NCI-H2081 (cell line): Measurements from ENCODE around the gene SETBP1.

Source experiments
- DNase-seq, 2 experiments: peaks; one replicate each; lab custom pipeline; 2025; lab: John Stamatoyannopoulos, UW

SETBP1 gene

GRCh38 chr18:44968336-44968735 lies 287.6 kb downstream of the SETBP1 start:
- no peak for DNase-seq

DNA sequence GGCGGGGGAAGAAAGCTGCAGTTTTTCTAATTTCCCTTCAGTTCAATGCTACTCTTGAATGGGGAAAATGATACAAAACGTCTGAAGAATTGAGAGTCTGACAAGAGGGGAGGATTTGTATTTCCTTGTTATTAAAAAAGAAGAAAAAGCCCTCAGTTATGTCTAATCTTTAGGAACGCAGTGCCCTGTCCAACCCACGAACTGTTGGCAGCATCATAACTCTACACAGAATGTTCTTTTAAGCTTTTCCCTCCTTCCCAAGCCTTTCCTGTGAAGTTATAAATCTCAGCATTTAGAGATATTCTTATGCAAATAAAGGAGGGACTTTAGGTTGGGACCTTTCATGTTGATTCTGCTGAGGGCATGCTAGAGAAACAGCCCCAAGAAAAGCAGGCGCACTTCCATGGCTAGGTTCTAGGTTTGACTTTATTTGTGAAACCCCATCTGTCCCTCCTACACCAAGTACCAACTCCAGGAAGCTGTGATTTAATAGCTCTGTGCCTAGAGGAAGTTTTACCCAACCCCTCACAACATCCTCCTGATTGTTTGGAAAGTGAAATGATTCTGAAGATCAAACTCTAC lies 288.6 kb downstream of the SETBP1 start:
- DNase-seq = no peak

GRCh38 chr18:44973282-44973681 lies 292.6 kb downstream of the SETBP1 start:
- no peak for DNase-seq

DNA sequence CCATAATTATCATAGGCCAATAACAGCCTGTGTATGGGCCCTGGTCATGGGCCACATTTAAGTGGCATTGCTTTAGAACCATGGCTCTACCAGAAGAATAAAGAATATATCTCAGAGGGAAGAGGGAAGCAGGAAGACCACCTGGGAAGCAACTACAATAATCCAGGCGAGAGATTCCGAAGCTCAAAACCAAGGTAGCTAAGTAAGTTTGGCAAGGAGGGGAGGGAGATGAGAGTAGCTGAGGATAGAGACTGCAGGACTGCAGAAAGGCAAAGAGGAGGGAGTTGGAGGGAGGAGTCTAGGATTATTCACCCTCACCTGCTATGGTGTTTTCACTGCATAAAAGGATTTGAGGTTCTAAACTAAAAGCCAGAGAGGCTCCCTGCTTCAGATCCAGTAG lies 293.5 kb downstream of the SETBP1 start:
- DNase-seq = no peak

- DNase-seq = no peak
Measured at GRCh38 chr18:44977856-44978255, 297.2 kb downstream of the SETBP1 start.

DNA sequence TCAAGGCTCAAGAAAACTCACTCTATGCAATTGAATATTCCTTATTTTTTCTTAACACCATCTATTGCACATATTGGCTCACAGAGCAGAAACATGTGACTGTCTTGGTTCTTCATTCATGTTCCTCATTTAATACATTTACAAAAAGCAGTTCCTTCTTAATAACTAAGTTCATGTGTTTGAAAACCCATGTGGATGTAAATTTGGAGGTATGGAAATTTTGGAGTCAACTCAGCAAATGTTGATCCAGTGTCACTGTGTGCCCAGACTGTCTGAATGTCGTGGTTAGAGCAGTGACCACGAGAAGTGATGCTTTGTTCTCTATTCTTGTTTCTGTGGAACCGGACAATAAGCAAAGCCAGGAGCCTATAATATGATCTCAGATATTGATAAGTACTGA lies 299.1 kb downstream of the SETBP1 start:
- DNase-seq = no peak

DNA sequence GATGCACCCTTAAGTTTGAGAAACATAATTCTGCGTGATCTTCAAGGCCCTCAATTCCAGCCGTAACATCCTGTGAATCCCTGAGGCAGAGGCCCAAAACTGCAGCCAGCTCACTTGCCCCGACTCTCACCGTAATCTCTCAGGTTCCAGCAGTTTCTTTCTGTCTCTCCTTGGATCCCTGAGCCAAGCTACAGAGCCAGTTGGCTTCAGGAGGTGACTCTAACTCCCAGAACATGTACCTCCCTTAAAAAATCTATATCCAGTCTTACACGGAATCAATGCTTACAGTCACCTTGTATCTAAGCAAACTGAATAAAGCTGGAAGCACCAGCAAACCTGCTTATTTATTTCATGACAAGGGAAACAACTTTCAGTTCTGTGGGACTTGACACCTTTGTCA lies 300.4 kb downstream of the SETBP1 start:
- DNase-seq = no peak

DNA sequence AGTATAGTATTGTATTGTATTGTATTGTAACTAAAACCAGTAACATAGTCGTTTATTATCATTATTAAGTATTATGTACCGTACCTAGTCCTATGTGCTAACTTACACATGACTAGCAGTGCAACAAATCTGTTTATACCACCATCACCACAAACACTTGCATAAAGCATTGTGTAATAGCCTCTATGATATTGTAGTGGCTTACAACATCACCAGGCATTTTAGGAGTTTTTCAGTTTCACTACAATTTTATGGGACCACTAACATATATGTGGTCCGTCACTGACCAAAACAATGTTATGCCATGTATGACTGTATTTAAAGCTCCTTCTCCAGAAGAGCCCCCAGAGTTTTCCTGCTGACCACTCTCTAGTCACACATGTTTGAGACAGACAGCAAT lies 306.2 kb downstream of the SETBP1 start:
- DNase-seq = no peak

DNA sequence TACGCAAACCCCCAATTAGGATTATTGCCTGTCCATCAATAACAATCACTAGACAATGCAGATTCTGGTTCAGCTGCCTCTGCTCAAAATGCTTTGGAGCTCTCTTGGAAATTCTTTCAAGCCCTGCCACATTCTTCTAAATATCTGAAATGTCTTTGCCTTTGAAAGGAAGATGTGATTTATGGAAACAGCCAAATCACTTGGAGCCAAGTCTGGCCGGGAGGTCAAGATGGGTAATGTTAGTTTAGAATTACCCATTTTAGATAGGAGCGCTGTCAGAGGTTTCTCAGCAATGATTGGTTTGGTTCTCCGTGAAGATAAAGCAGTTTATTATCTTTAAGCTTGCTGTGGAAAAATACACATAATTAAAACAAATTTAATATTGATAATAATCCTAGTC lies 306.7 kb downstream of the SETBP1 start:
- no peak for DNase-seq

DNA sequence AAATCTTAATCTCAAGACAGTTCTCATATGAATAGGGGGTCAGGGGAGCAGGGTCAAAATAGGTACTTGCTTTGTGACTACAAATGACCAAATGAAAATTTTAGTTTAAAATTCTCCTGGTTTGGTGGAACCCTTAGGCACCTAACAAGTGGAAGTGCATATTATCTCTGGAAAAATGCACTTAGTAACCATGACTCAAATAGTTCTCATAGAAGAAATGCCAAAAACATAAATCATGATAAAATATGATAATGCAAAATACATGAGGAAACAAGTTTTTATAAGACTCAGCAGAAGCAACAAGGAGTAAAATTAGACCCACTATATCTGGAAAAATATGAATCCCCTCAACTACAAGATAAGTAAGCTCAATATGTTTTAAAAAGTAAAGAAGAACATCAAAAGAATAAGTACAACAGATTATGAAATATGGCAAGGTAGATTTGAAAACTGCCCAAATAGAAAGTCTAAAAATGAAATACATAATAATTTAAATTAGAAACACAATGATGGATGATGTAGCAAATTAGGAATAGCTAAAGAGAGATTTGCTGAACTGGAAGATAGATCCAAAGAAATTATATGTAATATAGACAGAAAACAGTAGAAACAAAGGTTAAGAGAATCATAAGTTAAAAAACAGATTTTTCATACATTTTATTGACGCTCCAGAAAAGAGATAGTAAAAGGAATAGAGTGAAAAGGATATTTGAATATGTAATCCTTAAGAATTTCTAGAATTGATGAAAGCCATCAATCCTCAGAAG lies 308.3 kb downstream of the SETBP1 start:
- DNase-seq = no peak

DNA sequence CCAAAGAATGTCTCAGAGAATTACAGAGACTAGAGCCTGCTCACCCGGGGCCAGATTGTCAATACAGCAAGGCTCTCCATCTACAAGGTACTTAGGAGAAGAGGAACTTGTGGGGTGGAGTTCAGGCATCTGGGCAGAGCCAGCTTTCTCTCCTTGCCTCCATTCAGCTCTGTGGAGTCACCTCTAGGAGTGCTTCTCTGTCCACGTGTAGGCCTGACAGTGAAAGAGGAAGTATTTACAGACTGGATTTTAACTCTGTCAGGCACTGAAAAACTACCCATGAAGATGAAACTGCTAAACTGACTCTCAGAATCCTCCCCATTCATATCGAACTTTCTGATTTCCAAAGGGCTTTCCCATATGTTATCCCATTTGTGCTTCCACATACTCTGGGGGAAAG lies 315.6 kb downstream of the SETBP1 start:
- DNase-seq = no peak

DNA sequence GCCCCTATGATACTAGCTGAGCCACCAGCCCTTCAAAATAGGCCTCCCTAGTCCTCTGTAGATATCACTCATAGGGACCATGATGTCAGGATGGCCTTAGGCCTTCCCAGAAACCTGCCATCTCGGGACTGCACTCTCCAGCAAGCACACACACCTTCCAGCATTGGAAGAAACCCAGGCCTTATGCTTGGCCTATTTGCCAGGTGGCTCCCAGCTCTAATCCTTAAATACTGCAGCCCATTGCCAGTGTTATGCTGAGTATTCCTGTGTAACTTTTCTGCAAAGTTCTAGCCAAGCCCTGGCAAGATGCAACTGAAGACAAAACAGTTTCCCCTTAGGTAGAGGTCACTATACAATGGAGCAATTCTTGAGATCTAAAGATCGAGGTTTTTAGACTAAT lies 316.5 kb downstream of the SETBP1 start:
- no peak for DNase-seq

DNA sequence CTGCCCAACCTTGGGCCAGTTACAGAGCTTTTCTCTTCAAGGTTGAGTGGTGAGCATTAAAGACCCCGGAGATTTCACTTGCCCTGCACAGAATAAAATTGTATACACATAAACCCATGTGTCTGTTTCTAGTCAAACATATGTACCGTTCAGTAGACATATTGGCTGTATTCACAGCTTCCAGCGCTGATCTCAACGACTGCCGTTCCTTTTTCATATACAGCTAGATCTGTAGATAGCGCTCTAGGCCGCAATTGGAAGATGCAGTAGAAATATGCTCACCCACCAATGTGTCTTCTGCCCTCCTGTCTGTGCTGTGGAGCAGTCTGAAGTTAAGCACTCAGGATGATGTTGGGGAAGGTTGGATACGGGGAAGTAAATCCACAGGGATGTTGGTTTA lies 317.7 kb downstream of the SETBP1 start:
- DNase-seq = no peak

- no peak for DNase-seq
Measured at GRCh38 chr18:45004546-45005080, 323.9 kb downstream of the SETBP1 start.

GRCh38 chr18:45006934-45007333 lies 326.2 kb downstream of the SETBP1 start:
- no peak for DNase-seq

DNA sequence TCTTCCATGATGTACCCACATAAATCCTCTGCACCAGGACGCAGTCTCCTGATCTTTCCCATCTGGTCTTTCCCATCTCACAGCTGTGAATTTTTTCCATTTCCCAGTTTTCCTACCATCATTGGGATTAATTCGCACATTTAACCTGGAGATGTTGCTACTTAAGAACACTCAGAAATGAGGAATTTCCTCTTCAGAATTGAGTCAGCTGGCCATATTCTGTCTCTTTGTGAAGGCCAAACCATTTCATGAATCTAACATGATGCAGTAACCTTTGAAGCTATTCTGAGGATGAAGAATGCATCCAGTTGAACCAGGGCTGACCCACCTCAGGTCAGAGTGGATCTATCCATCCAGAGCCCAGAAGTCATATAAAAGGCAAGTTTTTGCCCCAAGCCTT lies 326.8 kb downstream of the SETBP1 start:
- no peak for DNase-seq

- peak; percentile 53 to 83 for DNase-seq
Measured at GRCh38 chr18:45008694-45009413, 328.2 kb downstream of the SETBP1 start.

DNA sequence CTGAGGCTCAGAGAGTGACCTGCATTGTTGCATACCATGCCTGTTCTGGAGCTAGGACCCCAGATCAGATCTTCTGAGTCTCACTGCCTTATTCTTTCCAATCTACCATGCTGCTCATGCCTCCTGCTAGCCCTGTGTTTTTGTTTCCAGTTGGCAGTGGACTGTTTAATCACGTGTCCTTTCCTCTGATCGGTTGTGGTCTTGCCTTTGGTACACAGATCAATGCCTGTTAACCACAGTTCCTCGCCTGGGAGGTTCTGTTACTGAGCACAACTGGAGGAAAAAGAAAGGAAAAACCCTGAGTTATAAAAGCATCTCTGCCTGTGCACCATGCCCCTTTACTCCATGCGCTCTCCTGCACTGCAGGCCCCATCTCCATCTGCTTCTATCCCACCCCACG lies 329.1 kb downstream of the SETBP1 start:
- DNase-seq = no peak

DNA sequence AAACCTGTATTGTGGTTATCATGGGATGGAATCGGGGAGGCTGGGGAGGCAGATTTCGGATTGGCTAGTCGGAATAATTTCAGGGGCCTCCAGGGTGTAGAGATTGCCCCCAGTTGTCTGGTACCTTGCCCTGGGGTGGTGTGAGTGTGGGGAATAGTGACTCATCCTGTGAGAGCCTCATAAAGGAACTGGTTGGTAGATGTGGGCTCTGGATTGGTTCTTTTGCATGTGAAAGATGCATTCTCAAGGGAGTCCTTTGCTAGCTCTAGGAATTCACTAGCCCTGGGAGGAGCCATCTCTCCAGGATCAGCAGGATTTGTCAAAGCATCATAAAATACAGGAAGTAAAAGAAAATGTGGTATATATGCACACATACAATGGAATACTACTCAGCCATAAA lies 331.6 kb downstream of the SETBP1 start:
- DNase-seq = no peak

DNA sequence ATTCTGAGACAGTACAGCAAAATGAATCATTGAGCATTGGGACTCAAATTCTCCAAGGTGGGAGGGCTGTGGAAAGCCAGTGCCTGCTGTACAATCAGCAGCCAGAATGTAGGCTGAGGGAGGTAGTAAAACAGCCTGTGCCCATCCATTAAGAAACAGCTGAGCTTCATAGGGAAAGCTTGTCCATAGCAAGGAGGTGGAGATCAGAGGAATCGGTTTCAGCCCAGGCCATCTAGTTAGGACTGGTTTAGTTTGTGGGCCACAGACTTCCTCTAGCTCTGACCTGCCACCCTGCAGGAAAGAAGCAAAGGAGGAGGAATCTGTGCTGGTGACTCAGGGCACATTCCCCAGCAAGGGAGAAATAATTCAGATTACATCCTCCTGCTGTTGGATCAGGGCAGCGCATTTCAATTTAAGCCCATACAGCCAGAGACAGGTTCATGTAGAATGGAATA lies 333.4 kb downstream of the SETBP1 start:
- DNase-seq = peak; percentile 17 to 72

- no peak for DNase-seq
Measured at GRCh38 chr18:45015788-45016128, 335.1 kb downstream of the SETBP1 start.

GRCh38 chr18:45019469-45019868 lies 338.8 kb downstream of the SETBP1 start:
- no peak for DNase-seq

- DNase-seq = no peak
Measured at GRCh38 chr18:45023519-45023918, 342.8 kb downstream of the SETBP1 start.
